ENCODE results near the gene CIRBP. TPM values are rescaled to one million over a fixed set of nuclear protein-coding genes. Genes with fewer than 3 reads are reported as not detected.
A peak's percentile ranks its signal among the peaks of the same experiment; 100 is the strongest.
"Not testable (repeated sequence)": the region's sequence is repeated elsewhere in the genome, so short reads cannot be mapped to it uniquely, and the experiment has no call there.

The CIRBP gene
- total RNA-seq, 1 donor from 2014 or later = 295 TPM

GRCh38 chr19:1244693-1245451 is 24.3 kb upstream of the CIRBP start:
- Mint-ChIP-seq H3K27ac (ENCODE audit: unreplicated experiment) (peak overlapping the region; percentile 89), H3K4me1 (ENCODE audit: low read depth) (peaks cover 27% of the 10 kb centered on the region), H3K9me3 (ENCODE audit: low read depth) (no peaks in the 10 kb centered on the region), H3K27me3 (ENCODE audit: low read depth) (no peaks in the 10 kb centered on the region), H3K4me3 (ENCODE audit: unreplicated experiment) (peak overlapping the region; percentile 60), H3K36me3 (ENCODE audit: low read depth) (peaks cover 1% of the 10 kb centered on the region)
- no peak for DNase-seq (ENCODE audit: low spot score)
- TF ChIP-seq CTCF (IDR thresholded peaks at IDR 0.05) = peak; percentile 43

GRCh38 chr19:1245494-1246264 is 23.5 kb upstream of the CIRBP start:
- no peak for DNase-seq (ENCODE audit: low spot score)
- no peak overlapping the region for H3K27ac Mint-ChIP-seq (ENCODE audit: unreplicated experiment)
- TF ChIP-seq CTCF (IDR thresholded peaks at IDR 0.05) = no peak
- H3K4me3 Mint-ChIP-seq (ENCODE audit: unreplicated experiment) = no peak overlapping the region
- no peaks in the 10 kb centered on the region for H3K9me3 Mint-ChIP-seq (ENCODE audit: low read depth)
- H3K4me1 Mint-ChIP-seq (ENCODE audit: low read depth) = peaks cover 27% of the 10 kb centered on the region
- peaks cover 1% of the 10 kb centered on the region for H3K36me3 Mint-ChIP-seq (ENCODE audit: low read depth)
- no peaks in the 10 kb centered on the region for H3K27me3 Mint-ChIP-seq (ENCODE audit: low read depth)

- not testable (repeated sequence) for H3K4me3 Mint-ChIP-seq (ENCODE audit: unreplicated experiment); H3K36me3 Mint-ChIP-seq (ENCODE audit: low read depth); DNase-seq (ENCODE audit: low spot score); H3K27me3 Mint-ChIP-seq (ENCODE audit: low read depth); H3K9me3 Mint-ChIP-seq (ENCODE audit: low read depth)
- H3K4me1 Mint-ChIP-seq (ENCODE audit: low read depth) = peaks cover 20% of the 10 kb centered on the region
- peak overlapping the region; percentile 41 for H3K27ac Mint-ChIP-seq (ENCODE audit: unreplicated experiment)
Observed at GRCh38 chr19:1246265-1247087, 22.7 kb upstream of the CIRBP start.

GRCh38 chr19:1247748-1248138 is 21.4 kb upstream of the CIRBP start:
- H3K4me1 Mint-ChIP-seq (ENCODE audit: low read depth) = peaks cover 17% of the 10 kb centered on the region
- H3K27ac Mint-ChIP-seq (ENCODE audit: unreplicated experiment) = no peak overlapping the region
- no peak overlapping the region for H3K4me3 Mint-ChIP-seq (ENCODE audit: unreplicated experiment)
- peaks cover 8% of the 10 kb centered on the region for H3K36me3 Mint-ChIP-seq (ENCODE audit: low read depth)
- no peak for DNase-seq (ENCODE audit: low spot score)
- no peaks in the 10 kb centered on the region for H3K9me3 Mint-ChIP-seq (ENCODE audit: low read depth)
- TF ChIP-seq CTCF (IDR thresholded peaks at IDR 0.05) = no peak
- H3K27me3 Mint-ChIP-seq (ENCODE audit: low read depth) = no peaks in the 10 kb centered on the region

GRCh38 chr19:1248139-1248785 is 20.9 kb upstream of the CIRBP start, which contains the start of gene MIDN:
MIDN (plus strand) TSS chr19:1248583; CDS start chr19:1250297, 1,714 bp downstream.
- Mint-ChIP-seq H3K9me3 (ENCODE audit: low read depth) (no peaks in the 10 kb centered on the region), H3K4me3 (ENCODE audit: unreplicated experiment) (peak within 1 kb of the TSS; percentile 77), H3K36me3 (ENCODE audit: low read depth) (peaks cover 8% of the 10 kb centered on the region), H3K27ac (ENCODE audit: unreplicated experiment) (peak within 1 kb of the TSS; percentile 86), H3K27me3 (ENCODE audit: low read depth) (no peaks in the 10 kb centered on the region), H3K4me1 (ENCODE audit: low read depth) (peaks cover 13% of the 10 kb centered on the region)
- DNase-seq (ENCODE audit: low spot score) = no peak
- no peak for TF ChIP-seq CTCF (IDR thresholded peaks at IDR 0.05)
